Measurements from ENCODE around the gene CCDC198. TPM values are rescaled to one million over a fixed set of nuclear protein-coding genes. Genes with fewer than 3 reads are reported as not detected.

Gene CCDC198, protein sequence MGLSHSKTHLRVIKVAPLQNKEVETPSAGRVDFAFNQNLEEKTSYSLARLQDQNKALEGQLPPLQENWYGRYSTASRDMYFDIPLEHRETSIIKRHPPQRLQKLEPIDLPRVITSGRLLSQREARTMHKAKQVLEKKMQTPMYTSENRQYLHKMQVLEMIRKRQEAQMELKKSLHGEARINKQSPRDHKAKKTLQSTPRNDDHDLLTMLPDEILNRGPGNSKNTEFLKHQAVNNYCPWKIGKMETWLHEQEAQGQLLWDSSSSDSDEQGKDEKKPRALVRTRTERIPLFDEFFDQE
- polyA plus RNA-seq (not detected in 2 replicates), polyA minus RNA-seq (not detected in 2 replicates)

GRCh38 chr14:57493467-57494181 lies at the start of gene CCDC198:
CCDC198 (minus strand) TSS chr14:57493857; CDS start chr14:57493715, 142 bp downstream.
- H3K9ac ChIP-seq (ENCODE audit: low read length) = no peak within 1 kb of the TSS
- H4K20me1 ChIP-seq (ENCODE audit: insufficient read depth) = no peaks in the 10 kb centered on the region
- H3K27ac ChIP-seq (ENCODE audit: low read length) = no peak within 1 kb of the TSS
- H3K36me3 ChIP-seq (ENCODE audit: insufficient read depth, low read length) = no peaks in the 10 kb centered on the region
- H3K27me3 ChIP-seq (ENCODE audit: insufficient read depth, low read depth, low read length) = no peaks in the 10 kb centered on the region
- H3K9me2 ChIP-seq (ENCODE audit: insufficient read depth, low read length) = no peaks in the 10 kb centered on the region
- H3K9me3 ChIP-seq (ENCODE audit: low read length) = no peaks in the 10 kb centered on the region
- no peaks in the 10 kb centered on the region for H3F3A ChIP-seq (ENCODE audit: insufficient read depth, low read length, poor library complexity, severe bottlenecking)
- H3K4me3 ChIP-seq (ENCODE audit: low read length) = no peak within 1 kb of the TSS
- H2AFZ ChIP-seq (ENCODE audit: low read depth, low read length) = no peak within 1 kb of the TSS
- no peaks in the 10 kb centered on the region for H3K79me2 ChIP-seq (replicated peaks; ENCODE audit: insufficient read depth, low read length)
- TF ChIP-seq RAD21 (conservative IDR thresholded peaks at IDR 0.05) (no peak), EP300 (conservative IDR thresholded peaks at IDR 0.05; ENCODE audit: poor library complexity, severe bottlenecking) (no peak), EZH2 (IDR thresholded peaks at IDR 0.05; ENCODE audit: borderline replicate concordance, insufficient read depth, low read length, poor library complexity, severe bottlenecking) (no peak), TAF1 (IDR thresholded peaks at IDR 0.05; ENCODE audit: low read depth) (no peak), POLR2AphosphoS5 (IDR thresholded peaks at IDR 0.05) (no peak), MXI1 (conservative IDR thresholded peaks at IDR 0.05; ENCODE audit: poor library complexity, severe bottlenecking) (no peak), SMC3 (conservative IDR thresholded peaks at IDR 0.05; ENCODE audit: poor library complexity) (no peak)
- TF ChIP-seq, protein P1, sequence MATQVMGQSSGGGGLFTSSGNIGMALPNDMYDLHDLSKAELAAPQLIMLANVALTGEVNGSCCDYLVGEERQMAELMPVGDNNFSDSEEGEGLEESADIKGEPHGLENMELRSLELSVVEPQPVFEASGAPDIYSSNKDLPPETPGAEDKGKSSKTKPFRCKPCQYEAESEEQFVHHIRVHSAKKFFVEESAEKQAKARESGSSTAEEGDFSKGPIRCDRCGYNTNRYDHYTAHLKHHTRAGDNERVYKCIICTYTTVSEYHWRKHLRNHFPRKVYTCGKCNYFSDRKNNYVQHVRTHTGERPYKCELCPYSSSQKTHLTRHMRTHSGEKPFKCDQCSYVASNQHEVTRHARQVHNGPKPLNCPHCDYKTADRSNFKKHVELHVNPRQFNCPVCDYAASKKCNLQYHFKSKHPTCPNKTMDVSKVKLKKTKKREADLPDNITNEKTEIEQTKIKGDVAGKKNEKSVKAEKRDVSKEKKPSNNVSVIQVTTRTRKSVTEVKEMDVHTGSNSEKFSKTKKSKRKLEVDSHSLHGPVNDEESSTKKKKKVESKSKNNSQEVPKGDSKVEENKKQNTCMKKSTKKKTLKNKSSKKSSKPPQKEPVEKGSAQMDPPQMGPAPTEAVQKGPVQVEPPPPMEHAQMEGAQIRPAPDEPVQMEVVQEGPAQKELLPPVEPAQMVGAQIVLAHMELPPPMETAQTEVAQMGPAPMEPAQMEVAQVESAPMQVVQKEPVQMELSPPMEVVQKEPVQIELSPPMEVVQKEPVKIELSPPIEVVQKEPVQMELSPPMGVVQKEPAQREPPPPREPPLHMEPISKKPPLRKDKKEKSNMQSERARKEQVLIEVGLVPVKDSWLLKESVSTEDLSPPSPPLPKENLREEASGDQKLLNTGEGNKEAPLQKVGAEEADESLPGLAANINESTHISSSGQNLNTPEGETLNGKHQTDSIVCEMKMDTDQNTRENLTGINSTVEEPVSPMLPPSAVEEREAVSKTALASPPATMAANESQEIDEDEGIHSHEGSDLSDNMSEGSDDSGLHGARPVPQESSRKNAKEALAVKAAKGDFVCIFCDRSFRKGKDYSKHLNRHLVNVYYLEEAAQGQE (IDR thresholded peaks at IDR 0.05; ENCODE audit: borderline replicate concordance) = no peak
- TF ChIP-seq, protein P2, sequence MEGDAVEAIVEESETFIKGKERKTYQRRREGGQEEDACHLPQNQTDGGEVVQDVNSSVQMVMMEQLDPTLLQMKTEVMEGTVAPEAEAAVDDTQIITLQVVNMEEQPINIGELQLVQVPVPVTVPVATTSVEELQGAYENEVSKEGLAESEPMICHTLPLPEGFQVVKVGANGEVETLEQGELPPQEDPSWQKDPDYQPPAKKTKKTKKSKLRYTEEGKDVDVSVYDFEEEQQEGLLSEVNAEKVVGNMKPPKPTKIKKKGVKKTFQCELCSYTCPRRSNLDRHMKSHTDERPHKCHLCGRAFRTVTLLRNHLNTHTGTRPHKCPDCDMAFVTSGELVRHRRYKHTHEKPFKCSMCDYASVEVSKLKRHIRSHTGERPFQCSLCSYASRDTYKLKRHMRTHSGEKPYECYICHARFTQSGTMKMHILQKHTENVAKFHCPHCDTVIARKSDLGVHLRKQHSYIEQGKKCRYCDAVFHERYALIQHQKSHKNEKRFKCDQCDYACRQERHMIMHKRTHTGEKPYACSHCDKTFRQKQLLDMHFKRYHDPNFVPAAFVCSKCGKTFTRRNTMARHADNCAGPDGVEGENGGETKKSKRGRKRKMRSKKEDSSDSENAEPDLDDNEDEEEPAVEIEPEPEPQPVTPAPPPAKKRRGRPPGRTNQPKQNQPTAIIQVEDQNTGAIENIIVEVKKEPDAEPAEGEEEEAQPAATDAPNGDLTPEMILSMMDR (IDR thresholded peaks at IDR 0.05; ENCODE audit: poor library complexity, severe bottlenecking) = no peak
- H3K4me2 ChIP-seq (ENCODE audit: low read length) = no peak within 1 kb of the TSS

- Histone ChIP-seq H4K20me1 (ENCODE audit: insufficient read depth) (no peaks in the 10 kb centered on the region), H3K9me3 (ENCODE audit: low read length) (no peaks in the 10 kb centered on the region), H3K9ac (ENCODE audit: low read length) (peak overlapping the region; percentile 35), H3K4me3 (ENCODE audit: low read length) (peak overlapping the region; percentile 24), H3K79me2 (replicated peaks; ENCODE audit: insufficient read depth, low read length) (no peaks in the 10 kb centered on the region), H3K36me3 (ENCODE audit: insufficient read depth, low read length) (no peaks in the 10 kb centered on the region), H3K9me2 (ENCODE audit: insufficient read depth, low read length) (no peaks in the 10 kb centered on the region), H2AFZ (ENCODE audit: low read depth, low read length) (no peak overlapping the region), H3F3A (ENCODE audit: insufficient read depth, low read length, poor library complexity, severe bottlenecking) (no peaks in the 10 kb centered on the region), H3K27ac (ENCODE audit: low read length) (peak overlapping the region; percentile 75), H3K27me3 (ENCODE audit: insufficient read depth, low read depth, low read length) (no peaks in the 10 kb centered on the region), H3K4me2 (ENCODE audit: low read length) (peak overlapping the region; percentile 19)
- TF ChIP-seq EP300 (conservative IDR thresholded peaks at IDR 0.05; ENCODE audit: poor library complexity, severe bottlenecking) = peak; percentile 7
- TF ChIP-seq, protein P1 (IDR thresholded peaks at IDR 0.05; ENCODE audit: borderline replicate concordance) = no peak
- TF ChIP-seq EZH2 (IDR thresholded peaks at IDR 0.05; ENCODE audit: borderline replicate concordance, insufficient read depth, low read length, poor library complexity, severe bottlenecking) = no peak
- TF ChIP-seq, protein P2 (IDR thresholded peaks at IDR 0.05; ENCODE audit: poor library complexity, severe bottlenecking) = peak; percentile 76
- TF ChIP-seq RAD21 (conservative IDR thresholded peaks at IDR 0.05) = peak; percentile 81
- peak; percentile 78 for TF ChIP-seq SMC3 (conservative IDR thresholded peaks at IDR 0.05; ENCODE audit: poor library complexity)
Measured at GRCh38 chr14:57533214-57533613, 39.6 kb upstream of the CCDC198 start.
